RWPE2 (cell line): ENCODE measurements around the gene MKX.
A peak's percentile ranks its signal among the peaks of the same experiment; 100 is the strongest.

ENCODE experiments used
- ATAC-seq: fragments of 200-7000 bp; cut with Tn5 transposase; 3 replicates; pipeline ENCODE4 v1.9.1; 2021; ENCODE audit warnings: low read depth
- DNase-seq: peaks from one replicate; pipeline ENCODE4 v3.0.0-alpha.2; 2020; ENCODE audit warnings: low spot score
- H3K27ac ChIP-seq: fragments of 450-650 bp; 2 replicates; pipeline ENCODE4 v1.5.1; 2017; ENCODE audit warnings: mild to moderate bottlenecking; ENCODE audit not compliant: poor library complexity, severe bottlenecking
- H3K27me3 ChIP-seq: fragments of 250-450 bp; sonication (Bioruptor Pico); 2 replicates; pipeline ENCODE4 v1.5.1; 2021; ENCODE audit warnings: mild to moderate bottlenecking, moderate library complexity; ENCODE audit not compliant: insufficient read depth, poor library complexity, severe bottlenecking
- H3K36me3 ChIP-seq: fragments of 250-450 bp; sonication (Bioruptor Pico); 2 replicates; pipeline ENCODE4 v1.5.1; 2020; ENCODE audit warnings: low read depth, mild to moderate bottlenecking, moderate library complexity
- H3K4me1 ChIP-seq: fragments of 250-450 bp; sonication (Bioruptor Pico); 2 replicates; pipeline ENCODE4 v1.5.1; 2021; ENCODE audit warnings: mild to moderate bottlenecking, moderate library complexity; ENCODE audit not compliant: insufficient read depth, poor library complexity, severe bottlenecking
- H3K4me3 ChIP-seq: fragments of 250-450 bp; sonication (Bioruptor Pico); 2 replicates; pipeline ENCODE4 v1.5.1; 2021; ENCODE audit warnings: mild to moderate bottlenecking, moderate library complexity; ENCODE audit not compliant: severe bottlenecking
- H3K9me3 ChIP-seq: fragments of 250-450 bp; sonication (Bioruptor Pico); 2 replicates; pipeline ENCODE4 v1.5.1; 2021; ENCODE audit warnings: mild to moderate bottlenecking, moderate library complexity; ENCODE audit not compliant: severe bottlenecking
- TF ChIP-seq, protein P1 (sequence below): fragments of 450-650 bp; IDR thresholded peaks from one replicate; pipeline ENCODE4 v1.5.1; 2017; ENCODE audit warnings: mild to moderate bottlenecking, moderate library complexity; ENCODE audit not compliant: poor library complexity, severe bottlenecking

Gene MKX

DNA sequence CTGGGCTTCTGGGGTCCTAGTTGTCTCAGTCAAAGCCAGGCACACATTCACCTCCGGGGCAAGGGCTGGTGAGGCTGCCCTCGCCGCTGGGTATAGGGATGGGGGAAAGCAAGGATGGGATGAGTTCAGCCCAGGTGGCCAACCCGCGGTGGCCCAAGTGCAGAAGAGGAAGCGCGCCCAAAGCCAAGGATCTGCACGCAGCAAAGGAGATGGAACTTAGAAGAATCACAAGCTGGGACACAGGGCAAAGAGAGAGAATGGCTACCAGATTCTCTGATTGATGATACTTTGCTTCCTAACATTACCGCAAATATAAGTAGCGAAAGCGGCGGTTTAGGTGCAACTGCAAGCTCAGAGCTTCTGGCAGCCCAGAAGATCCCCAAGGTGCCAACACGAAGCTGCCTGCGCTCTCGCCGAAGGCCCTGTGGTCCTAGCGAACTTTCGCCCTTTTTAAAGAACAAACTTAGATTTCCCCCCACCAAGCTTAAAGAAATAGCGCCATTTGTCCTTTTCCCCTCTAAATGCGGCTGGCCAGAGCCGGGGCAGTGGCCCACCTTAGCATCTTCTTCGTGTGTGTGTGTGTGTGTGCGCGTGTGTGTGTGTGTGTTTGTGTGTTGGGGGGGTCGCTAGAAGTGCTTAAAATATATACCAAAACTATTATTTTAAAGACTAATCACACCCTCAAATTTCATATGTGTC is 927 bp upstream of the MKX start:
- TF ChIP-seq, protein P1, sequence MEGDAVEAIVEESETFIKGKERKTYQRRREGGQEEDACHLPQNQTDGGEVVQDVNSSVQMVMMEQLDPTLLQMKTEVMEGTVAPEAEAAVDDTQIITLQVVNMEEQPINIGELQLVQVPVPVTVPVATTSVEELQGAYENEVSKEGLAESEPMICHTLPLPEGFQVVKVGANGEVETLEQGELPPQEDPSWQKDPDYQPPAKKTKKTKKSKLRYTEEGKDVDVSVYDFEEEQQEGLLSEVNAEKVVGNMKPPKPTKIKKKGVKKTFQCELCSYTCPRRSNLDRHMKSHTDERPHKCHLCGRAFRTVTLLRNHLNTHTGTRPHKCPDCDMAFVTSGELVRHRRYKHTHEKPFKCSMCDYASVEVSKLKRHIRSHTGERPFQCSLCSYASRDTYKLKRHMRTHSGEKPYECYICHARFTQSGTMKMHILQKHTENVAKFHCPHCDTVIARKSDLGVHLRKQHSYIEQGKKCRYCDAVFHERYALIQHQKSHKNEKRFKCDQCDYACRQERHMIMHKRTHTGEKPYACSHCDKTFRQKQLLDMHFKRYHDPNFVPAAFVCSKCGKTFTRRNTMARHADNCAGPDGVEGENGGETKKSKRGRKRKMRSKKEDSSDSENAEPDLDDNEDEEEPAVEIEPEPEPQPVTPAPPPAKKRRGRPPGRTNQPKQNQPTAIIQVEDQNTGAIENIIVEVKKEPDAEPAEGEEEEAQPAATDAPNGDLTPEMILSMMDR, result no peak
- peak overlapping the region; percentile 37 for H3K4me3 ChIP-seq
- H3K27me3 ChIP-seq, result peaks cover 79% of the 10 kb centered on the region
- H3K4me1 ChIP-seq, result no peaks in the 10 kb centered on the region
- DNase-seq, result no peak
- no peaks in the 10 kb centered on the region for H3K9me3 ChIP-seq
- ATAC-seq, result no peak
- no peaks in the 10 kb centered on the region for H3K36me3 ChIP-seq
- H3K27ac ChIP-seq, result no peak overlapping the region

DNA sequence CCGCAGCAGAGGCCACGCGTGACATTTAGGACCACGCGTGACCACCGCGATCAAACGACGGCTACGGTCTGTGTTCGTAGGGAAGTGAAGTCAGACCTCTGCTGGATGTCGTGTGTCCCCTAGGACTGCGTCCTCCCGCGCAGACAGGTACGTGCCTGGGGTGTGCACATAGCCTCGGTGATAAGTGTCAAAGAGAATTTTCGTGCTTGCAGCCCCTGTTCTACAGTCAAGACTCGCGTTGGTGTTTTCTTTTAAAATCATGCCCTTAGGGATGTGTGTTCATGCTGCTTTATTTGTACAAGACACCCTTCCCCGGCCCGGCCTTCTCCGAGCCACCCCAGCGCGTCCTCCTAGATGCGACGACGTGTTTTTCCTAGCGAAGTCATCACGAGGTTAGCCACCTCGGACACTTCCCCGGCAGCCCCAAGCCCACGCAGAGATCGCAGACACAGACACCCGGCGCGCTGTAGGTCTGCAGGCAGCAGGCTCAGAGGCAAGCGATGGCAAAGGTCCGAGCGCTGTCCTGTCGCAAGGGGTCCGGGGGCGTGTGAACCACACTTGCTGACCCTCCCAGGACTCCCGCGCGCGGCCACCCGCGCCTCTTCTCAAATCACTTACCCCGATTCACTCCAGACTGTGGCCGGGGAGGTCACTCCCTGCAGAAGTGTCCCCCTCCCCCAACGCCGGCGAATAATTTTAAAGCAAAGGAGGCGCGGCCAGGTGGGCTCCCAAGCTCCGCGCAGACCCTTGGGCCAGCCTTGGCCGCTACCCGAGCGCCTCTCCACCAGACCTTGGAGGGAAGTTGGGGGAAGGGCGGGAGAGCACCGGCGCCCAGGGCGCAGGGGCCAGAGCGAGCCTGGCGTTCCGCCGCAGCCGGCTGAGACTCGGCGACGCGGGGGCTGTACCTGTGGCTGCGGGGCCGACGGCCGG is 552 bp downstream of the MKX start:
- H3K9me3 ChIP-seq, result no peaks in the 10 kb centered on the region
- peaks cover 74% of the 10 kb centered on the region for H3K27me3 ChIP-seq
- TF ChIP-seq, protein P1, result no peak
- peak overlapping the region; percentile 37 for H3K4me3 ChIP-seq
- DNase-seq (peak; percentile 55), ATAC-seq (no peak)
- H3K36me3 ChIP-seq, result no peaks in the 10 kb centered on the region
- H3K27ac ChIP-seq, result no peak overlapping the region
- H3K4me1 ChIP-seq, result no peaks in the 10 kb centered on the region

DNA sequence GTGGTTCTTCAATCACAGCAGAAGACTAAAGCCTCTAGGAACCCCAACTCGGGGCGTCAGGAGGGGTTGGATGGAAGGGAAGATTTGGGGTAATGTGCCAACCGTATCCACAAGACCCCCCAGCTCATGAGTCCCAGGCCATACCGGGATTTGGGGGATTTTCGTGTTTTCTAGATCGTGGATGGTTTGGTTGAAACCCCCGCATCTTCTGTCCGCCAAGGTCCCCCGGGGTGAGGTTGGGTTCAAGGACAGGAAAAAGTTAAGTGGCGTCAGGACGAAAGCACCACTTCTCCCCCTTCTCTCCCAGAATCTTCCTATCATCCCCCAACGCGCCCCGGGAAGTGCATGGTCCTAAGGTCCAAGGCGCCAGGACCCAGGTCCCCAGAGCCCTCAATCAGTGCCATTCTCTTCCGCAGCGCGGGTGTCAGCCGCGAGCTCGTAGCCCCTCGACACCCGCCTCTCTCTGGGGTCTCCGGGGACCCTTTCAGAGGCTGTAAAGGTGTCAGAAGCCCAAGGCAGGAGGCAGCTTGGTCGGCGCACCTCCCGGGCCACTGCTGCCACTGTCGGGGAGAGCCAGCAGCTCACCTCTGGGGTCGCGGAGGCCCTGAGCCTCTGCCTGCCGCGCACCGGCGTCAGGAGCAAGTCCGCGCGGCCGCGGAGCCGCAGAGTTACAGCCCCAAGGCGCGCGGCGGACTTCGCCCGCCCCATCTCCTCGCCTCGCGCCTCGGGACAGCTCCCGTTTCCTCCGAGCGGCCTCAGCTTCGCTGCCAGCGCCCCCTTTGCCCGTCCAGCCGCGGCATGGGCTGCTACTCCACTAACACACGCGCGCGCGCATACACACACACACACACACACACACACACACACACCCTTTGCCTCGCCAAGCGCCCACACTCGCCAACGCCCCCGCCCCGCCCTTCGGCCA is 1.5 kb downstream of the MKX start:
- H3K9me3 ChIP-seq, result no peaks in the 10 kb centered on the region
- DNase-seq, result peak; percentile 57
- H3K36me3 ChIP-seq, result no peaks in the 10 kb centered on the region
- TF ChIP-seq, protein P1, result no peak
- peak overlapping the region; percentile 37 for H3K4me3 ChIP-seq
- peak; percentile 31 for ATAC-seq
- H3K4me1 ChIP-seq, result no peaks in the 10 kb centered on the region
- H3K27ac ChIP-seq, result no peak overlapping the region
- H3K27me3 ChIP-seq, result peaks cover 65% of the 10 kb centered on the region

DNA sequence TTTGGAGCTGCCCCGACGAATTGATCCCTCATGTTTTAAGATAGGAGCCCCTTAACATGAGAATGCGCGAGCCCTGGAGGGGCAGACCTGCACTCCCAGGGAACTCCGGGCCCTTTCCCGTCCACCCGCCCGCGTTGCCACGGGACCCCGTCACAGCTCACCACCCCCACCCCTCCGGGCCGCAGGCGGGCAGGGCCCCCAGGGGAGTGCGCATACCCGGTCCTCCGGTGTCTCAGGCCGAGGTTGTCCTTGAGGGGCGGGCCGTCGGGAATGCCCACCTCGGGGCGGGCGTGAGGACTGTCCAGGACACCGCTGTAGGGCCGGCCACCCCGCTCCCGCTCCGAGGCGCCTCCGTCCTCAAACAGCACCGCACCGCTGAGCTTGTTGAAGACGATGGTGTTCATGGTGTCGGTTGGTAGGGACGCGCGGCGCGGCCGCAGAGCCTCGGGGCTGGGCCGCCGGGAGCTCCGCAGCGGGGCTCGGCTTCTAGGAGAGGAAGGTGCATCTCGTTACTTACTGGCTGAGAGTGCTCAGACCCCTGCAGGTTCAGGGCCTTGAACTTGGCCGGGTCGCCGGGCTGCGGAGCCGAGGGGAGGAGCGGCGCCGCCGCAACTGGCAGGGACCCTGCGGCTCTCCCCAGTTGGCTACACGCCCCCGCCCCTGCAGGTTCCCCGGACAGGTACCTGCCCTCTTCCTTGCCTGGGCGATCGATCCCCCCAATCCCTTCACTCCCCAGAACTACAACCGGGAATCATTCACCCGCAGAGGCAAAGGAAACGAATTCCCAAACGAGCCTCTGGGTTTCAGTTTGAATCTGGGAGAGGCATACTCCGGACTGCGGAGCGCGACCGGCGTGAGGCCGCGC is 2.4 kb downstream of the MKX start:
- Histone ChIP-seq H3K27ac (peak overlapping the region; percentile 40), H3K36me3 (no peaks in the 10 kb centered on the region), H3K4me1 (no peaks in the 10 kb centered on the region), H3K9me3 (no peaks in the 10 kb centered on the region), H3K27me3 (peaks cover 56% of the 10 kb centered on the region), H3K4me3 (peak overlapping the region; percentile 37)
- TF ChIP-seq, protein P1, result no peak
- ATAC-seq (peak; percentile 40), DNase-seq (peak; percentile 56)
